ENCODE data around the gene KLHL18.
"Not testable (repeated sequence)": the region's sequence is repeated elsewhere in the genome, so short reads cannot be mapped to it uniquely, and the experiment has no call there.

The KLHL18 gene

GRCh38 chr3:47276558-47276957 is 6.2 kb upstream of the KLHL18 start:
- no peak for DNase-seq

- no peak for DNase-seq
These were observed 2.2 kb upstream of the KLHL18 start for GRCh38 chr3:47280519-47280918.

- DNase-seq = peak; percentile 20
These were observed 421 bp downstream of the KLHL18 start for GRCh38 chr3:47283193-47283537.

GRCh38 chr3:47283591-47284364 is 1.0 kb downstream of the KLHL18 start:
- peak; percentile 48 for DNase-seq

- no peak for DNase-seq
These were observed 6.5 kb downstream of the KLHL18 start for GRCh38 chr3:47288966-47289910.

- DNase-seq = no peak
These were observed 8.5 kb downstream of the KLHL18 start for GRCh38 chr3:47291158-47291753.

GRCh38 chr3:47291754-47292420 is 9.1 kb downstream of the KLHL18 start:
- not testable (repeated sequence) for DNase-seq

- DNase-seq = no peak
These were observed 11.1 kb downstream of the KLHL18 start for GRCh38 chr3:47293822-47294221.

GRCh38 chr3:47294392-47294791 is 11.6 kb downstream of the KLHL18 start:
- no peak for DNase-seq

GRCh38 chr3:47295322-47295721 is 12.6 kb downstream of the KLHL18 start:
- DNase-seq = no peak

- no peak for DNase-seq
These were observed 13.2 kb downstream of the KLHL18 start for GRCh38 chr3:47295976-47296375.

GRCh38 chr3:47296562-47297302 is 14.0 kb downstream of the KLHL18 start:
- DNase-seq = no peak

GRCh38 chr3:47298439-47298838 is 15.7 kb downstream of the KLHL18 start:
- DNase-seq = no peak

- no peak for DNase-seq
These were observed 16.9 kb downstream of the KLHL18 start for GRCh38 chr3:47299381-47300318.

GRCh38 chr3:47301456-47301855 is 18.7 kb downstream of the KLHL18 start:
- DNase-seq = no peak

- no peak for DNase-seq
These were observed 23.3 kb downstream of the KLHL18 start for GRCh38 chr3:47306022-47306421.

- DNase-seq = not testable (repeated sequence)
These were observed 26.5 kb downstream of the KLHL18 start for GRCh38 chr3:47309231-47309630.

GRCh38 chr3:47310391-47310790 is 27.6 kb downstream of the KLHL18 start:
- no peak for DNase-seq

GRCh38 chr3:47313341-47314055 is 30.8 kb downstream of the KLHL18 start:
- no peak for DNase-seq

GRCh38 chr3:47314056-47314764 is 31.5 kb downstream of the KLHL18 start:
- DNase-seq = no peak
